PC-9 (cell line): ENCODE results near the gene CADM1. TPM values are rescaled to one million over a fixed set of nuclear protein-coding genes. Genes with fewer than 3 reads are reported as not detected.

Experiments
- BruUV-seq: library from RNA; stranded (reverse); fragments of 400-500 nt; replicated peaks from 2 replicates; lab custom pipeline; 2021; lab: Mats Ljungman, UMichigan
- CTCF ChIA-PET: fragments of 300-600 bp; sonication (Branson Sonifier 250); formaldehyde crosslinking; loops from one replicate; lab custom pipeline; 2022; ENCODE audit warnings: antibody characterized with exemption; lab: Charles Lee
- POLR2A ChIA-PET: fragments of 300-600 bp; sonication (Branson Sonifier 250); formaldehyde crosslinking; loops from one replicate; lab custom pipeline; 2022; ENCODE audit warnings: antibody characterized with exemption; ENCODE audit not compliant: unreplicated experiment; lab: Charles Lee
- DNase-seq, 2 experiments: peaks; one replicate each; pipeline versions ENCODE4 v3.0.0 to v3.0.0-alpha.2; 2015 to 2022; ENCODE audit warnings: mixed read lengths in 1 of 2
- H2AFZ ChIP-seq: fragments of 200-600 bp; sonication (generic); 2 replicates; pipeline ENCODE4 v1.8.1; 2017; ENCODE audit warnings: antibody characterized with exemption
- H3F3A ChIP-seq: fragments of 200-600 bp; sonication (generic); 2 replicates; pipeline ENCODE4 v1.8.1; 2017; ENCODE audit warnings: antibody characterized with exemption, mild to moderate bottlenecking, low read depth; ENCODE audit not compliant: insufficient read depth
- H3K27ac ChIP-seq: fragments of 200-600 bp; sonication (generic); 2 replicates; pipeline ENCODE4 v1.6.1; 2016; ENCODE audit warnings: mixed run types
- H3K27me3 ChIP-seq: fragments of 200-600 bp; sonication (generic); 2 replicates; pipeline ENCODE4 v1.6.1; 2016; ENCODE audit warnings: low read depth, mixed run types; ENCODE audit not compliant: insufficient read depth
- H3K36me3 ChIP-seq: fragments of 200-600 bp; sonication (generic); 2 replicates; pipeline ENCODE4 v1.6.1; 2016; ENCODE audit warnings: low read depth, mixed run types
- H3K4me1 ChIP-seq: fragments of 200-600 bp; sonication (generic); replicated peaks from 2 replicates; pipeline ENCODE4 v1.6.1; 2016; ENCODE audit warnings: mixed run types; ENCODE audit not compliant: insufficient read depth
- H3K4me2 ChIP-seq: fragments of 200-600 bp; sonication (generic); 2 replicates; pipeline ENCODE4 v1.6.1; 2017; ENCODE audit warnings: mixed run types
- H3K4me3 ChIP-seq: fragments of 200-600 bp; sonication (generic); 2 replicates; pipeline ENCODE4 v1.6.1; 2016; ENCODE audit warnings: mixed run types
- H3K79me2 ChIP-seq: fragments of 200-600 bp; sonication (generic); 2 replicates; pipeline ENCODE4 v1.6.1; 2017; ENCODE audit warnings: low read depth, mixed run types
- H3K9me2 ChIP-seq: fragments of 200-600 bp; sonication (generic); 2 replicates; pipeline ENCODE4 v1.8.1; 2017; ENCODE audit warnings: mild to moderate bottlenecking; ENCODE audit not compliant: insufficient read depth
- H3K9me3 ChIP-seq: fragments of 200-600 bp; sonication (generic); 2 replicates; pipeline ENCODE4 v1.8.1; 2016; ENCODE audit warnings: low read depth; ENCODE audit not compliant: insufficient read depth
- H4K20me1 ChIP-seq: fragments of 200-600 bp; sonication (generic); 2 replicates; pipeline ENCODE4 v1.8.1; 2017; ENCODE audit not compliant: insufficient read depth
- EZH2 ChIP-seq: fragments of 200-600 bp; sonication (generic); IDR thresholded peaks from 2 replicates; pipeline ENCODE4 v1.8.0; 2017; ENCODE audit warnings: antibody characterized with exemption, low read depth
- intact Hi-C: fragments of 100-400 bp; cut with micrococcal nuclease; formaldehyde crosslinking; loops from one replicate; pipeline ENCODE4 v1.10.0; 2022; ENCODE audit not compliant: unreplicated experiment
- total RNA-seq: library from RNA; stranded (reverse); gene quantifications from 2 replicates; pipeline ENCODE4 v1.2.3, GENCODE V29; 2021
- TF ChIP-seq, protein P1 (sequence below): fragments of 200-600 bp; sonication (generic); conservative IDR thresholded peaks from 2 replicates; pipeline ENCODE4 v1.6.1; 2017; ENCODE audit warnings: mixed run types, antibody characterized with exemption, mild to moderate bottlenecking, moderate library complexity

The CADM1 gene
- total RNA-seq, 1 experiment from 2014 or later, result not detected

DNA sequence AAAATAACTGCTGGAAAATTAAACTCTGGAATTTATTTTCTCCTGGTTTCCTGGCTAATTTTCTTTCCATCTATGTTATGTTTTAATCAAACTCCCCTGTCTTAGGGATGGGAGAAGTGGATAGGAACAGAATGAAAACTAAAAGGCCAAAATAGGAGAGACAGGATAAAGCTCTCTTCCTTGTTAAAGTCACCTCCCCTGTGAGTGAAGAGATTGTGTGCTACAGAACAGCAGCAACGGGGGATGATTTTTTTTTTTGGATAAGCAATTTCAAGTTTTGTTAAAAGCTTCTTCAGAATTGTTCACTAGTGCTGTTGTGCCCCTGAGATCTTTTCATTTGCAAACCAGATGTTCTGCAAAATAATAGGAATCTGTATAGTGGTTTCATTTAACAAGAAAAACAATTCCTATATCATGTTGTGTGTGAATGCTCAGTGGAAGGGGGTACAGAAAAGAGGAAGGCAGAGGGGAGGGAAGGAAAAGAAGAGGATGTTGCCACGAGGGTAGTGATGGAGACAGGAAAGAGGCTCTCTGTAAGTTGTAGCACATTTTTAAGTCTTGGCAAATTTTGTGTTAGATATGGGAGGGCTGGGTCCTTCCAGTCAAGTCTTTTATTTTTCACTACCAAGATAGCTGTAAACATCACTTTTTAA, 301.2 kb downstream of the CADM1 start:
- H3K27ac ChIP-seq, result no peak overlapping the region
- no TSS peak for BruUV-seq
- no peaks in the 10 kb centered on the region; the same call in 1 of the 2 replicates for H3K9me2 ChIP-seq
- ChIA-PET CTCF (no interaction called here), POLR2A (no interaction called here)
- H3F3A ChIP-seq, result no peaks in the 10 kb centered on the region
- no peaks in the 10 kb centered on the region for H4K20me1 ChIP-seq
- H2AFZ ChIP-seq, result no peak overlapping the region
- no peaks in the 10 kb centered on the region for H3K9me3 ChIP-seq
- no peak overlapping the region for H3K4me2 ChIP-seq
- peaks cover 34% of the 10 kb centered on the region for H3K27me3 ChIP-seq
- TF ChIP-seq, protein P1, sequence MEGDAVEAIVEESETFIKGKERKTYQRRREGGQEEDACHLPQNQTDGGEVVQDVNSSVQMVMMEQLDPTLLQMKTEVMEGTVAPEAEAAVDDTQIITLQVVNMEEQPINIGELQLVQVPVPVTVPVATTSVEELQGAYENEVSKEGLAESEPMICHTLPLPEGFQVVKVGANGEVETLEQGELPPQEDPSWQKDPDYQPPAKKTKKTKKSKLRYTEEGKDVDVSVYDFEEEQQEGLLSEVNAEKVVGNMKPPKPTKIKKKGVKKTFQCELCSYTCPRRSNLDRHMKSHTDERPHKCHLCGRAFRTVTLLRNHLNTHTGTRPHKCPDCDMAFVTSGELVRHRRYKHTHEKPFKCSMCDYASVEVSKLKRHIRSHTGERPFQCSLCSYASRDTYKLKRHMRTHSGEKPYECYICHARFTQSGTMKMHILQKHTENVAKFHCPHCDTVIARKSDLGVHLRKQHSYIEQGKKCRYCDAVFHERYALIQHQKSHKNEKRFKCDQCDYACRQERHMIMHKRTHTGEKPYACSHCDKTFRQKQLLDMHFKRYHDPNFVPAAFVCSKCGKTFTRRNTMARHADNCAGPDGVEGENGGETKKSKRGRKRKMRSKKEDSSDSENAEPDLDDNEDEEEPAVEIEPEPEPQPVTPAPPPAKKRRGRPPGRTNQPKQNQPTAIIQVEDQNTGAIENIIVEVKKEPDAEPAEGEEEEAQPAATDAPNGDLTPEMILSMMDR, result no peak
- no peak for TF ChIP-seq EZH2
- intact Hi-C loops, result no loop called here
- no peaks in the 10 kb centered on the region for H3K36me3 ChIP-seq
- no peak overlapping the region for H3K4me3 ChIP-seq
- no peaks in the 10 kb centered on the region for H3K4me1 ChIP-seq
- H3K79me2 ChIP-seq, result no peaks in the 10 kb centered on the region
- DNase-seq, result no peak

DNA sequence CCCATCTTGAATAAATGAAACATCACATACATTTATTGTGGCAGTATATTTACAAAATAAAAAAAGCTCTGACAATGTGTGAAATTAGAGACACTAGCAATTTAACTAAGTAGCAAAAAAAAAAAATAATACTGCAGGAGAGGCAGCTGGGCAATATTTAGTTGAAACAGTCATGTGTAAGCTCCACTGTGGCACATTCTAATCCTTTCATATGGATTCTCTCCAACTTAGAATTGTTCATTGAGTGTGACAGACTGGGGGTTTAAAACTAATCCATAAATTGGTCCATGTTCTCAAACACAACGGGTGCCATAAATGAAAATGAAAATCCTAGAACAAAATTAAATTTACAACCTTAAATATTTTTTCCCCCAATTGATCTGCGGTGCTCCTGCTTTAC, 302.1 kb downstream of the CADM1 start:
- Histone ChIP-seq H3K9me3 (no peaks in the 10 kb centered on the region), H3F3A (no peaks in the 10 kb centered on the region), H3K9me2 (no peaks in the 10 kb centered on the region; the same call in 1 of the 2 replicates), H3K4me3 (no peak overlapping the region), H3K4me1 (no peaks in the 10 kb centered on the region), H2AFZ (no peak overlapping the region), H3K4me2 (no peak overlapping the region), H3K79me2 (no peaks in the 10 kb centered on the region), H3K36me3 (no peaks in the 10 kb centered on the region), H3K27me3 (peaks cover 34% of the 10 kb centered on the region), H3K27ac (no peak overlapping the region), H4K20me1 (no peaks in the 10 kb centered on the region)
- TF ChIP-seq, protein P1, result no peak
- TF ChIP-seq EZH2, result no peak
- intact Hi-C loops, result no loop called here
- no TSS peak for BruUV-seq
- ChIA-PET POLR2A (interaction anchor here (0.6 kb wide), 1 partner anchor 992 kb away, joined by 3 read pairs; no protein-coding TSS in a partner anchor), CTCF (no interaction called here)
- DNase-seq, result no peak

DNA sequence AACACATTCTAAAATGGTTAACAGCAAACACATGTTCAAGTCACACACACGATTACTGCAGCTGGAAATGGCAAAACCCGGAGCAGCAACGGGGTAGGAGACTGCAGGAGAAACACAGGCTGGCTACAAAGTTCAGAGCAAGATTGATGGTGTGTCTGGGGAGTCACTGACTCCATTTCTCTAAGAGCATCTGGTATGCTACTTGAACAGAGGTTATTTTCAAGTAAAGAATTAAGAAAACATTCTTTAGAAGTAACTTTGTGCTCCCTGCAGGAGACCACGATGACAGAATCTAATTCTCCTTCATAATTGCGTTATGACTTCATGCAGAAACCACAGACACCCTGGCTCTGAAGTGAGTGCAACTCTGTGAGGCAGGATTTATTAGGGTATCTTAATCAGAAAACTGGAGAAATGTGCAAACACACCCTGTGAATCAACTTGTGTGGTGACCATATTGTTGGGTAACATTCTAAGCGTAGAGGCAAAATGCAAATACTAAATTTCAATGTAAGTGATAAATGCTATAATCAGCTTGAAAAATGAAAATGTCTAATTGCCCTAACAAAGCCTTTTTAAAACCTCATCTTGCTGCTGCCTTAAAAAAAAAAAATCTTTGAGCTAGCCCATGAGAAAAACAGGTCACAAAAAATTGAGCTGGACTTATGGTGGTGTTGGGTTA, 303.0 kb downstream of the CADM1 start:
- H3F3A ChIP-seq, result no peaks in the 10 kb centered on the region
- no peaks in the 10 kb centered on the region for H4K20me1 ChIP-seq
- CTCF ChIA-PET, result no interaction called here
- BruUV-seq, result no TSS peak
- peaks cover 34% of the 10 kb centered on the region for H3K27me3 ChIP-seq
- no peak overlapping the region for H3K4me3 ChIP-seq
- intact Hi-C loops, result no loop called here
- H3K9me2 ChIP-seq, result no peaks in the 10 kb centered on the region; the same call in 1 of the 2 replicates
- H3K79me2 ChIP-seq, result no peaks in the 10 kb centered on the region
- no peak for DNase-seq
- H2AFZ ChIP-seq, result no peak overlapping the region
- H3K4me2 ChIP-seq, result no peak overlapping the region
- no peaks in the 10 kb centered on the region for H3K9me3 ChIP-seq
- no peak overlapping the region for H3K27ac ChIP-seq
- no peaks in the 10 kb centered on the region for H3K36me3 ChIP-seq
- POLR2A ChIA-PET, result no interaction called here
- H3K4me1 ChIP-seq, result no peaks in the 10 kb centered on the region
- TF ChIP-seq EZH2, result no peak
- TF ChIP-seq, protein P1, result no peak
